ENCODE results near the gene DFFA. TPM values are rescaled to one million over a fixed set of nuclear protein-coding genes. Genes with fewer than 3 reads are reported as not detected.
A peak's percentile ranks its signal among the peaks of the same experiment; 100 is the strongest.

Gene DFFA, protein sequence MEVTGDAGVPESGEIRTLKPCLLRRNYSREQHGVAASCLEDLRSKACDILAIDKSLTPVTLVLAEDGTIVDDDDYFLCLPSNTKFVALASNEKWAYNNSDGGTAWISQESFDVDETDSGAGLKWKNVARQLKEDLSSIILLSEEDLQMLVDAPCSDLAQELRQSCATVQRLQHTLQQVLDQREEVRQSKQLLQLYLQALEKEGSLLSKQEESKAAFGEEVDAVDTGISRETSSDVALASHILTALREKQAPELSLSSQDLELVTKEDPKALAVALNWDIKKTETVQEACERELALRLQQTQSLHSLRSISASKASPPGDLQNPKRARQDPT
- 28.6 TPM for total RNA-seq
- long read RNA-seq, full-length matches to known transcripts = 24 of 28 reads
- long read RNA-seq, partial matches to known transcripts = 0 of 28 reads
- long read RNA-seq, other reads (novel, unspliced or antisense) = 4 of 28 reads

DNA sequence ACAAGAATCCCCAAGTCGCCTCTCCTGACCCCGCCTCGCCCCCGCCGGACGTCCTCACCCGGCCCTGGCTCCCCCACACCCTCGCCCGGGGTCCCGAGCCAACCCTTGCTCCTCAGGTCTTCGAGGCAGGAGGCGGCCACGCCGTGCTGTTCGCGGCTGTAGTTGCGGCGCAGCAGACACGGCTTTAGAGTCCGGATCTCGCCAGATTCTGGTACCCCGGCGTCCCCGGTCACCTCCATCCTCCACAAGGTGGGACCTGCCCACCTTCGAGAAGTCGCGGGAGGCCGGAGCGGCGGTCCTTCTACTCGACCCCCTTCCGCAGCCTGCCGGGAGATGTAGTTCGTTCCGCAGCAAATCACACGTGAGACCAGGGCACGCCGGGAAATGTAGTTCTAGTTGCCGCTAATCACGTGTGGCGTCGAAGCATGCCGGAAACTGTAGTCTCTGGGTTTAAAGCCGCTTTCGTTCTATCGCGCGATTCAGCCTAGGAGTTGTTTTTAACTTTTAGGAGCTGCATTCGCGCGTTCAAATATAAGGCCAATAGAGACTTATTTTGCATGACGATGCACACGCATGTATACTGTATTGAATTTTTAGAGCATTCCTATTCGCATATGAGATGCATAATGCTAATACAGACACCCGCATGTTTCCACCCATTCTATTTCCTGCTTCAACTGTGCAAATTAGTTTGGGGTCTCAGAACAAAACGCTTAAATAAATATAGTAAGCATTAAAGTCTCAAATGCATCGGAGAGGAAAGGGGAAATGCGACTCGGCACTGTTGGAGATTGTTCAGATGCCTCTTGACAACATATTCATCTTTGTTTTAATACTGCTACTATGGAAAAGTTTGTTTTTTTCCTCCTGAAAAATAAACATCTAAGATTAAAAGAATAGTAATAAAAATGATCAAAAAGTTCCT lies at the start of gene DFFA:
Gene DFFA (minus strand): TSS at position 310 of the 925 bp plus-strand sequence. CDS start 71 bp downstream, at position 239.
- TF ChIP-seq, protein P1, sequence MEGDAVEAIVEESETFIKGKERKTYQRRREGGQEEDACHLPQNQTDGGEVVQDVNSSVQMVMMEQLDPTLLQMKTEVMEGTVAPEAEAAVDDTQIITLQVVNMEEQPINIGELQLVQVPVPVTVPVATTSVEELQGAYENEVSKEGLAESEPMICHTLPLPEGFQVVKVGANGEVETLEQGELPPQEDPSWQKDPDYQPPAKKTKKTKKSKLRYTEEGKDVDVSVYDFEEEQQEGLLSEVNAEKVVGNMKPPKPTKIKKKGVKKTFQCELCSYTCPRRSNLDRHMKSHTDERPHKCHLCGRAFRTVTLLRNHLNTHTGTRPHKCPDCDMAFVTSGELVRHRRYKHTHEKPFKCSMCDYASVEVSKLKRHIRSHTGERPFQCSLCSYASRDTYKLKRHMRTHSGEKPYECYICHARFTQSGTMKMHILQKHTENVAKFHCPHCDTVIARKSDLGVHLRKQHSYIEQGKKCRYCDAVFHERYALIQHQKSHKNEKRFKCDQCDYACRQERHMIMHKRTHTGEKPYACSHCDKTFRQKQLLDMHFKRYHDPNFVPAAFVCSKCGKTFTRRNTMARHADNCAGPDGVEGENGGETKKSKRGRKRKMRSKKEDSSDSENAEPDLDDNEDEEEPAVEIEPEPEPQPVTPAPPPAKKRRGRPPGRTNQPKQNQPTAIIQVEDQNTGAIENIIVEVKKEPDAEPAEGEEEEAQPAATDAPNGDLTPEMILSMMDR (IDR thresholded peaks at IDR 0.05; ENCODE audit: borderline replicate concordance) = no peak
- peak; percentile 93 for DNase-seq
- H3K36me3 ChIP-seq = peaks cover 23% of the 10 kb centered on the region
- H3K9me3 ChIP-seq (replicated peaks) = no peaks in the 10 kb centered on the region
- no peaks in the 10 kb centered on the region for H3K27me3 ChIP-seq (ENCODE audit: low read depth)
- peak within 1 kb of the TSS; percentile 73 for H3K27ac ChIP-seq (replicated peaks)
- intact Hi-C loops (cut with micrococcal nuclease) = no loop called here
- H3K4me3 ChIP-seq = peak within 1 kb of the TSS; percentile 87
- H3K4me1 ChIP-seq = peaks cover 41% of the 10 kb centered on the region

DNA sequence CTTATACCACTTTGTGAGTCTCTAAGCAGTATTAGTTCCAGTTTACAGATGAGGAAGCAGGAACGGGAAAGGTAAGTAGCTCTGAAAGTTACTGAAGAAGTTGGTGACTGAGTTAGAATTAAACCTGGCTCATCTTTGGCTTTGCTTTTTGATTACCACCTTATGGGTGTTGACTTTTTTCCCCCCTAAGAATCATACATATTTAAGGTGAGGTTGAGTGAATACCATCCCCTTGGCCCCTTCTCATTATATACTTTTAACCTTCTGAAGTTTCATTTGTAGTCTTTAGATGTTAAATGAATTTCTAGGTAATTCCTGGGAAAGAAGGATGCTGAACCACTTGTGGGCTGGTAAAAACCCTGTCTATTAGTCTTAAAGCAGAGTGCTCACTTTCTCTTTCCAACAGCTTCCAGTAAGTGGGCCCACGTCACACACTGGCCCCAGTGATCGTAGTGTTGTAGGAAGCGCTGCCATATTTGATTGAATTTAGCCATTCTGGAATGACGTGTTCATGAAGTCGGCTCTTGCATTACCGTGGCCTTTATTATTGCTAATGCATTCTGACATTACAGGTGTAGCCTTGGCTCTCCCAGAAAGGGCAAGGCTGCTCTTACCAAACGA lies 49.3 kb upstream of the DFFA start:
- intact Hi-C loops (cut with micrococcal nuclease) = no loop called here
- TF ChIP-seq, protein P1 (IDR thresholded peaks at IDR 0.05; ENCODE audit: borderline replicate concordance) = no peak
- peaks cover 36% of the 10 kb centered on the region for H3K4me1 ChIP-seq
- H3K9me3 ChIP-seq (replicated peaks) = no peaks in the 10 kb centered on the region
- no peak overlapping the region for H3K4me3 ChIP-seq
- H3K27ac ChIP-seq (replicated peaks) = no peak overlapping the region
- no peak for DNase-seq
- no peaks in the 10 kb centered on the region for H3K36me3 ChIP-seq
- H3K27me3 ChIP-seq (ENCODE audit: low read depth) = no peaks in the 10 kb centered on the region

DNA sequence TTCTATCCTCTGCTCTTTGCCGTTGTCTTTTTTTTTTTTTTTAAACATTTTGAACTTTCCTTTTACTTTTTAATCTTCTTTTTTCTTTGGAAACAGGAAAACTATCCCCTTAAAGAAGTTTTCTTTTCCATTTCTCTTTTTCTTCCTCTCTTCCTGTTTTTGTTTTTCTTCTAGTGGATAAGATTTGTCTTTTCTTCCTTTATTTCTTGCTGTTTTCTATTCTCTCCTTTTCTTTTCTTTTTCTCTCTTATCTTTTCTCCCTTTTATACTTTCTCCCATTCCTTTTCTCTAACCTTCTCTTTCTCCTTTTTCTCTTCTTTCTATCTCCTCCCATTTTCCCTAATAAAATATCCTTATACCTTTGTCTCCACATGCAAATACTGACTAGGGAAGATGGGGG lies 48.6 kb upstream of the DFFA start:
- no peak for DNase-seq
- H3K27ac ChIP-seq (replicated peaks) = no peak overlapping the region
- H3K27me3 ChIP-seq (ENCODE audit: low read depth) = no peaks in the 10 kb centered on the region
- TF ChIP-seq, protein P1 (IDR thresholded peaks at IDR 0.05; ENCODE audit: borderline replicate concordance) = no peak
- intact Hi-C loops (cut with micrococcal nuclease) = no loop called here
- no peak overlapping the region for H3K4me3 ChIP-seq
- no peaks in the 10 kb centered on the region for H3K9me3 ChIP-seq (replicated peaks)
- peaks cover 43% of the 10 kb centered on the region for H3K4me1 ChIP-seq
- no peaks in the 10 kb centered on the region for H3K36me3 ChIP-seq

DNA sequence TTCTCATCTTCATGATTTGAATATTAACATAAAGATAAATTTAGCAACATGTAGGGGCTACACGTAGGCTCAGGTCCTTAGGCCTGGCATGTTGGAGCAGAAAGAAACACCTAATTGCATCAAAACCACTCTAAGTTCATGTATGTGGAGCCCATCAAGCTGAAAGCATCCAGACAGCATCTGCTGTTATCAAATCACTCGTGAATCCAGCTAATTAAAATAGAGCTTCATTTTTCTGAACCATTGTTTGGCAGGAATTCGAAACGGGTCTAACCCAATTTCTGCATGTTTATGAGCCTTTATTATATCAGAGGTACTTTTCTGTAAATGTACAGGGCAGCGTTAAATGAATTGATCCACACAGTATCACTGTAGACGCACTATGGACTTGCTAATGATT lies 48.2 kb upstream of the DFFA start:
- Histone ChIP-seq H3K36me3 (no peaks in the 10 kb centered on the region), H3K4me3 (no peak overlapping the region), H3K4me1 (peaks cover 46% of the 10 kb centered on the region), H3K27me3 (ENCODE audit: low read depth) (no peaks in the 10 kb centered on the region), H3K9me3 (replicated peaks) (no peaks in the 10 kb centered on the region), H3K27ac (replicated peaks) (no peak overlapping the region)
- intact Hi-C loops (cut with micrococcal nuclease) = no loop called here
- DNase-seq = no peak
- TF ChIP-seq, protein P1 (IDR thresholded peaks at IDR 0.05; ENCODE audit: borderline replicate concordance) = no peak

DNA sequence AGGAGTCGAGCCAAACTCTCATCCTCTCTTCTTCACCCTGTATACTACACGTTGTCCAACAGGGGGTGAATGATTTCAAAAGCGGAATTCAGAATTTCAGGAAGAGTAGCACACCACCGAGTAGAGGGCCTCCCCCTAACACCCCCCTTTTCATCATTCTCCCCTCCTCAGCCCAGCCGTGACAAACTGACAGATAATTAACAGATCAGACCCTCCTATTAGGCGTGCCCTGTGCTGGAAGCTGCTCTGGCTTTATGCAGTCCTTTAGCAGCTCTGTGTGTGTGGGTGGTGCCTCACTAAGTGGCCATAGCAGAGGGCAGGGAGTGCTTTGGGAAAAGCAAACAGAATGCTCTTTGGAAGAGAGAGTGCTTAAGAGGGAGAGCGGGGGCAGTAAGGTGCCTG lies 46.7 kb upstream of the DFFA start:
- intact Hi-C loops (cut with micrococcal nuclease) = no loop called here
- no peaks in the 10 kb centered on the region for H3K9me3 ChIP-seq (replicated peaks)
- peaks cover 55% of the 10 kb centered on the region for H3K4me1 ChIP-seq
- H3K27me3 ChIP-seq (ENCODE audit: low read depth) = no peaks in the 10 kb centered on the region
- H3K27ac ChIP-seq (replicated peaks) = no peak overlapping the region
- TF ChIP-seq, protein P1 (IDR thresholded peaks at IDR 0.05; ENCODE audit: borderline replicate concordance) = no peak
- H3K4me3 ChIP-seq = no peak overlapping the region
- no peaks in the 10 kb centered on the region for H3K36me3 ChIP-seq
- DNase-seq = no peak
